GM18861 (cell line): ENCODE measurements around the gene ARRDC1.
A peak's percentile ranks its signal among the peaks of the same experiment; 100 is the strongest.

Experiments used
- ATAC-seq: cut with Tn5 transposase; IDR thresholded peaks from one replicate; pipeline ENCODE4 v1.9.1; 2021; ENCODE audit not compliant: unreplicated experiment

The ARRDC1 gene

GRCh38 chr9:137632230-137633161 lies 27.0 kb downstream of the ARRDC1 start:
- no peak for ATAC-seq

- no peak for ATAC-seq
Observed at GRCh38 chr9:137634016-137634415, 28.5 kb downstream of the ARRDC1 start.

- no peak for ATAC-seq
Observed at GRCh38 chr9:137638680-137639079, 33.2 kb downstream of the ARRDC1 start.

- peak; percentile 85 for ATAC-seq
Observed at GRCh38 chr9:137639303-137640051, 34.0 kb downstream of the ARRDC1 start.

DNA sequence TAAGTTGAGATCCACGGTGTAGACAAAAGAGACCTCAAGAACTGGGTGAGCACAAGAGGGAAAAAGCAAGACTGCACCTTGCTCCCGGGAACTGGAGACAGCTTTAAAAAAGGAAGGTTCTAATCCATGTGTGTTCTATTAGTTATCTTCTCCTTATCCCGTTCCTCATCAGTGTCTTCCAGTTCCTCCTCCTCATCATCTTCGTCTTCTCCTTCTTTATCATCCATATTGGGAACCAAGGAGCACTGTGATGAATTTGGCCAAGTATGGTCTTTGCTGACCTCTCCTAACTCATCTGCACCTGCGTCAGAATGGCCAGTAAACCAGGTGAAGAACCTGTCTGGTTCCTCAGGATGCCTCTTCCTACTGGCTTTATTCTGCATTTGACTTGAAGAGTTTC lies 35.4 kb downstream of the ARRDC1 start:
- ATAC-seq = no peak

GRCh38 chr9:137642118-137642601 lies 36.7 kb downstream of the ARRDC1 start:
- no peak for ATAC-seq

DNA sequence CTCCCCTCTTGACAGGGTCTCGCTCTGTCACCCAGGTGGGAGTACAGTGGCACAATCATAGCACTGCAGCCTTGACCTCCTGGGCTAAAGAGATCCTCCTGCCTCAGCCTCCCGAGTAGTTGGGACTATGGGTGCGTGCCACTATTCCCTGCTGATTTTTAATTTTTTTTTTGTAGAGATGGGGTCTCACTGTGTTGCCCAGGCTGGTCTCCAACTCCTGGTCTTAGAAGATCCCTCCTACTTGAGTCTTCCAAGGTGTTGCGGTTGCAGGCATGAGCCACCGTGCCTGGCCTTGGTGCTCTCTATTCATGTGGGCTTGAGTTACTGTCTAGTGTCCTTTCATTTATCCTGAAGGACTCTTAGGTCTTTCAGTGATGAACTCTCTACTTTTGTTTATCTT lies 37.4 kb downstream of the ARRDC1 start:
- no peak for ATAC-seq

GRCh38 chr9:137643921-137644320 lies 38.4 kb downstream of the ARRDC1 start:
- ATAC-seq = no peak

DNA sequence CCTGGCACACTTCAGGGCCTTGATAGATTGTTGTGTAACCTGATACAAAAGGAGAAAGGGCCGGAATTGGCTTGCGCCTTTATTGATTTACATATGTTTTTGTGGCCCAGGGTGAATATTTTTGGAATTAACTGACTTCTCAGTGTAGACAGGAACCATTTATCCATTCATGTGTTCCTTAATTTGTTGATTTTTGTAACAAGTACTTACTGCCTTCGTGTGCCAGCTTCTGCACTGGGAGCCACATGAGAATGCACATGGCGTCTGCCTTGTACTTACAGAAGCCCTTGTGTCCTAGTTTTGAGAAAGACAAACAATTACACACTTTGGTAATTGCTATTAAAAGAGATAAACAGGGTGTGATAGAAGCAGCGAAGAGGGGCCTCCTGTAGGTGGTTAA lies 39.7 kb downstream of the ARRDC1 start:
- no peak for ATAC-seq

- ATAC-seq = no peak
Observed at GRCh38 chr9:137646341-137646740, 40.9 kb downstream of the ARRDC1 start.

DNA sequence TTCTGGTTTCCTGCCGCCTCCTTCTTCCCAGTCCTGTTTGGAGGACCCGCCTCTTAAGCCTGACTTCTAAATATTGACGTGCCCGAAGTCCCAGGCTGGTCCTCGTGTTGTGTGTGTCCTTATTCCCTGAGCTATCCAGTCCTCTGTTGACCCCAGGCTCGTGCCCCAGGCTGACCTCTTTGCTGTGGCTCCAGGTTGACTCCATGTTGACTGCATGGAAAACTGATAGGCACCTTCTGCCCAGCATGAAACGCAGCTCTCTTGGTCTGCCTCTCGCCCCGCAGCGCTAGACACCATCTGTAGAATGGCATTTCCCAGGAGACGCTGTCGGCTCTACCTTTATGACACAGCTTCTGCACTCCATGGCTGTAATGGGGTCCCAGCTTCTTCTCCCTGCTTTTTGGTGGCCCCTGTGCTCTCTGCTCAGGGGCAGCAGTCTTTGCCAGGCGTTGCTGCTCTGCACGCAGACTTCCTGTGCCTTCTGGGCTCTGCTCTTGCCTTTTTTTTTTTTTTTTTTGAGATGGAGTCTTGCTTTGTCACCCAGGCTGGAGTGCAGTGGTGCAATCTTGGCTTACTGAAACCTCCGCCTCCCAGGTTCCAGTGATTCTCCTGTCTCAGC lies 41.7 kb downstream of the ARRDC1 start:
- no peak for ATAC-seq

DNA sequence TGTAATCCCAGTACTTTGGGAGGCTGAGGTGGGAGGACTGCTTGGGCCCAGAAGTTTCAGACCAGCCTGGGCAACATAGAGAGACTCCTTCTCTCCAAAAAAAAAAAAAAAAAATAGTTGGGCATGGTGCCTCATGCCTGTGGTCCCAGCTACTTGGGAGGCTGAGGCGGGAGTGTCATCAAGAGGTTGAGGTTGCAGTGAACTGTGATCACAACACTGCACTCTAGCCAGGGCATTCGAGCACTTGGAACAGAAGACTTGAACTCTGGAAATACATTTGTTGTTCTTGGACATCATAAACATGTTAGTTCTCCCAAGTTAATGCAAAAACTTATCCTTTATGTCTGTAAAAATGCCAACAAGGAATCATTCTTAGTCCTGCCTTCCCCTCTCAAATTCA lies 42.9 kb downstream of the ARRDC1 start:
- no peak for ATAC-seq

DNA sequence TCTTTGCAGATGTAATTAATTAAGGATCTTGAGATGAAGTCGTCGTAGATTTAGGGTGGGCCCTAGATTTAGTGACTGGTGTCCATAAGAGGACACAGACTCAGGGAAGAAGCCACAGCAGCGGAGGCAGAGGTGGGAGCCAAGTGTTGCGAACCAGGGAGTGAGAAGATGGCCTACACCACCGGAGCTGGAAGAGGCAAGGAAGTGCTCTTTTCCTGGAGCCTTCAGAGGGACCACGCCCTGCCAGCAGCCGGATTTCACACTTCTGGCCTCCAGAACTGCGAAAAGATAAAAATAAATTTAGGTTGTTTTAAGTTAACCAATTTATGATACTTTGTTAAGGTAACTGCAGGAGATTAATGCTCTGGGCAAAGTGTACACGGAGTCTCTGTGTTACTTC lies 44.1 kb downstream of the ARRDC1 start:
- ATAC-seq = no peak

DNA sequence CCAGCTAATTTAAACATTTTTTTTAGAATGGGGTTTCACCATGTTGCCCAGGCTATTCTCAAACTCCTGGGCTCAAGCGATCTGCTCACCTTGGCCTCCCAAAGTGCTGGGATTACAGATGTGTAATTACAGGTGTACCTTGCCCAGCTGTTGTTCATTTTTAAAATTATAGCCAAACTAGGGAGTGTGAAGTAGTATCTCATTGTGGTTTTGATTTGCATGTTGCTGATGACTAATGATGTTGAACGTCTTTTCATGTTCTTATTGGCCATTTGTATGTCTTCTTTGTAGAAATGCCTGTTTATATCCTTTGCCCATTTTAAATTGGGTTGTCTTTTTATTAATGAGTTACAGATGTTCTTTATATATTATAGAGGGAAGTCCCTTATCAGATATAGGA lies 44.8 kb downstream of the ARRDC1 start:
- ATAC-seq = peak; percentile 43

GRCh38 chr9:137650779-137651178 lies 45.3 kb downstream of the ARRDC1 start:
- no peak for ATAC-seq

DNA sequence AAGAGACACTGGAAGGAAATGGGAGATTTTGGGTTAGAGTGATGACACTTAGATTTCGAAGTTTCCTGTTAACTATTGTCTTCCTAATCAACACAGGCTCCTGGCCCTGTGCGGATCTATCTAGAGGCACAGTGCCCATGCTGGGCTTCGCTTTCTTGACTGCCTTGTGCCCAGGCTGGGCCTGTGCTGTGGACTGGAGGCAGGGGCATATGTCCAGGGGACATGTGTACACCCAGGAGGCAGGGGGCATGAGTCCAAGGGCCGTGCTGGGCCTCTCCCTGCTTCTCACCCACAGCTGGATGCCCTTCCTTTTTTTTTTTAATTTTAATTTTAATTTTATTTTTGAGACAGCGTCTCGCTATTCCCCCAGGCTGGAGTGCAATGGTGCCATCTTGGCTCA lies 50.9 kb downstream of the ARRDC1 start:
- ATAC-seq = no peak

GRCh38 chr9:137657606-137658005 lies 52.1 kb downstream of the ARRDC1 start:
- ATAC-seq = no peak

- no peak for ATAC-seq
Observed at GRCh38 chr9:137658781-137659180, 53.3 kb downstream of the ARRDC1 start.

GRCh38 chr9:137660144-137660543 lies 54.7 kb downstream of the ARRDC1 start:
- ATAC-seq = no peak

DNA sequence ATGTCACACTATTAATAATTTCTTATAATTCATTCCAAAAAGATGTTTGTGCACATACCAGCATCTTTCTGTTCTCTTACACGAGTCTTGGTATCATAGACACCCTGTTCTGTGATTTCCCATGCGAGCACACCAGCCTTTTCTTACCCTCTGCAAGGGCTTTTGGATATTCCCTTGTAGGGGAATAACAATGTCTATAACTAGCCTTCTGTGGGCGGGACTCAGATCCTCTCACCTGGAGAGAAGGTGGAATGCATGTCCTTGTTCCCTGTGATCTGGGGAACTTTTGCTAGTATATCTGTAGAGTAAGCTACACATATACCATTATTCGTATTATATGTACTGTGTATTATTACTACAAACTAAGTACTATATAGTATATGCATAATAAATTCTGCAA lies 58.1 kb downstream of the ARRDC1 start:
- no peak for ATAC-seq

DNA sequence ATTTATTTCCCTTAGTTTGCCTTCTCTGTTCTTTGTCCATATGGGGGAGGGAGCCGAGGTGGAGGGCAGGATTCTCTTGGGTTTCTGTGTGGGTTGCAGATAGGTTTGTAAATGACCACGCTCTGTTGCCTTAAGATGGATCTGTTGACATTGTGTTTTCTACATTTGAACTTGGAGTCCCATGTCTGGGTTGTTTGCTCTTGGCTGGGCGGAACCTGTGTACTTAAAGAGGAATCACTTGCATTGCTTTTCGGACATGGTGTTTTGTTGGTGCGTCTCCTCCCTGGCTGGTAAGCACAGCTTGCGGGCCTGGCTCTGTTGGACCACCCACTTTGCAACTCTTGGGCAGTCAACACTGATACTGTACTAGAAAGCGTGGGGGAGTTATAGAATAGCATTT lies 59.2 kb downstream of the ARRDC1 start:
- no peak for ATAC-seq
